Measurements from ENCODE around the gene CRYBB2. TPM values are rescaled to one million over a fixed set of nuclear protein-coding genes. Genes with fewer than 3 reads are reported as not detected.
"Not testable (repeated sequence)": the region's sequence is repeated elsewhere in the genome, so short reads cannot be mapped to it uniquely, and the experiment has no call there.

CRYBB2 gene
- total and polyA plus RNA-seq, 4 donors, result 0.08 to 0.65 (median 0.31) TPM; not detected in 1

- 56 to 60% methylated on average over 4 of the region's 4 CpGs for WGBS, 2 donors
- no peak overlapping the region for H3K27ac ChIP-seq (ENCODE audit: low read depth in 1 of 2, low read length in 1 of 2)
- no peak for TF ChIP-seq CTCF (IDR thresholded peaks at IDR 0.05; ENCODE audit: control extremely low read depth, extremely low read depth)
- H3K4me3 ChIP-seq, result no peak overlapping the region
- ATAC-seq (ENCODE audit: insufficient read depth, low FRiP score), result no peak
- H3K9ac ChIP-seq (ENCODE audit: insufficient read depth in 1 of 2, low read length in 2 of 2), result no peak overlapping the region
- no peaks in the 10 kb centered on the region for H3K36me3 ChIP-seq (ENCODE audit: control insufficient read depth in 4 of 4, insufficient read depth in 4 of 4, low read length in 4 of 4)
- H3K4me1 ChIP-seq (ENCODE audit: control insufficient read depth in 5 of 5, insufficient read depth in 5 of 5, low read length in 5 of 5), result no peaks in the 10 kb centered on the region
- H3K27me3 ChIP-seq (ENCODE audit: control insufficient read depth in 3 of 3, insufficient read depth in 3 of 3, low read length in 2 of 3), result no peaks in the 10 kb centered on the region
- peak in 1 of 3 donors; percentile 7 for DNase-seq
- H3K9me3 ChIP-seq (ENCODE audit: control insufficient read depth in 4 of 4, insufficient read depth in 3 of 4, low read length in 3 of 4), result no peaks in the 10 kb centered on the region
Observed at GRCh38 chr22:25219948-25220442, 556 bp downstream of the CRYBB2 start.

- H3K4me1 ChIP-seq (ENCODE audit: control insufficient read depth in 5 of 5, insufficient read depth in 5 of 5, low read length in 5 of 5), result no peaks in the 10 kb centered on the region
- DNase-seq (no peak), ATAC-seq (ENCODE audit: insufficient read depth, low FRiP score) (no peak)
- no peaks in the 10 kb centered on the region for H3K36me3 ChIP-seq (ENCODE audit: control insufficient read depth in 4 of 4, insufficient read depth in 4 of 4, low read length in 4 of 4)
- no peak overlapping the region for H3K9ac ChIP-seq (ENCODE audit: insufficient read depth in 1 of 2, low read length in 2 of 2)
- 81 to 85% methylated on average over 8 of the region's 8 CpGs for WGBS, 2 donors
- no peaks in the 10 kb centered on the region for H3K9me3 ChIP-seq (ENCODE audit: control insufficient read depth in 4 of 4, insufficient read depth in 3 of 4, low read length in 3 of 4)
- no peak for TF ChIP-seq CTCF (IDR thresholded peaks at IDR 0.05; ENCODE audit: control extremely low read depth, extremely low read depth)
- no peak overlapping the region for H3K4me3 ChIP-seq
- H3K27me3 ChIP-seq (ENCODE audit: control insufficient read depth in 3 of 3, insufficient read depth in 3 of 3, low read length in 2 of 3), result no peaks in the 10 kb centered on the region
- no peak overlapping the region for H3K27ac ChIP-seq (ENCODE audit: low read depth in 1 of 2, low read length in 1 of 2)
Observed at GRCh38 chr22:25221790-25222189, 2.4 kb downstream of the CRYBB2 start.

GRCh38 chr22:25223269-25223850 is 3.9 kb downstream of the CRYBB2 start:
- no peak for TF ChIP-seq CTCF (IDR thresholded peaks at IDR 0.05; ENCODE audit: control extremely low read depth, extremely low read depth)
- no peak for DNase-seq
- 79 to 84% methylated on average over 12 of the region's 12 CpGs for WGBS, 2 donors
- H3K36me3 ChIP-seq (ENCODE audit: control insufficient read depth in 4 of 4, insufficient read depth in 4 of 4, low read length in 4 of 4), result no peaks in the 10 kb centered on the region
- H3K4me3 ChIP-seq, result no peak overlapping the region
- ATAC-seq (ENCODE audit: insufficient read depth, low FRiP score), result no peak
- no peaks in the 10 kb centered on the region for H3K9me3 ChIP-seq (ENCODE audit: control insufficient read depth in 4 of 4, insufficient read depth in 3 of 4, low read length in 3 of 4)
- peaks cover 0 to 2% (median 0%) of the 10 kb centered on the region in 3 donors for H3K27me3 ChIP-seq (ENCODE audit: control insufficient read depth in 3 of 3, insufficient read depth in 3 of 3, low read length in 2 of 3)
- H3K9ac ChIP-seq (ENCODE audit: insufficient read depth in 1 of 2, low read length in 2 of 2), result no peak overlapping the region
- H3K27ac ChIP-seq (ENCODE audit: low read depth in 1 of 2, low read length in 1 of 2), result no peak overlapping the region
- H3K4me1 ChIP-seq (ENCODE audit: control insufficient read depth in 5 of 5, insufficient read depth in 5 of 5, low read length in 5 of 5), result no peaks in the 10 kb centered on the region

- WGBS, 2 donors, result 83 to 87% methylated on average over 13 of the region's 13 CpGs
- Histone ChIP-seq H3K36me3 (ENCODE audit: control insufficient read depth in 4 of 4, insufficient read depth in 4 of 4, low read length in 4 of 4) (no peaks in the 10 kb centered on the region), H3K9ac (ENCODE audit: insufficient read depth in 1 of 2, low read length in 2 of 2) (no peak overlapping the region), H3K4me3 (no peak overlapping the region), H3K27ac (ENCODE audit: low read depth in 1 of 2, low read length in 1 of 2) (no peak overlapping the region), H3K4me1 (ENCODE audit: control insufficient read depth in 5 of 5, insufficient read depth in 5 of 5, low read length in 5 of 5) (no peaks in the 10 kb centered on the region), H3K27me3 (ENCODE audit: control insufficient read depth in 3 of 3, insufficient read depth in 3 of 3, low read length in 2 of 3) (peaks cover 0 to 2% (median 0%) of the 10 kb centered on the region in 3 donors), H3K9me3 (ENCODE audit: control insufficient read depth in 4 of 4, insufficient read depth in 3 of 4, low read length in 3 of 4) (no peaks in the 10 kb centered on the region)
- ATAC-seq (ENCODE audit: insufficient read depth, low FRiP score) (no peak), DNase-seq (no peak)
- no peak for TF ChIP-seq CTCF (IDR thresholded peaks at IDR 0.05; ENCODE audit: control extremely low read depth, extremely low read depth)
Observed at GRCh38 chr22:25228822-25229221, 9.4 kb downstream of the CRYBB2 start.

GRCh38 chr22:25230760-25231159 is 11.3 kb downstream of the CRYBB2 start:
- WGBS, 2 donors, result 72 to 89% methylated on average over 2 of the region's 2 CpGs
- H3K9me3 ChIP-seq (ENCODE audit: control insufficient read depth in 4 of 4, insufficient read depth in 3 of 4, low read length in 3 of 4); DNase-seq; H3K27ac ChIP-seq (ENCODE audit: low read depth in 1 of 2, low read length in 1 of 2); H3K4me3 ChIP-seq; H3K27me3 ChIP-seq (ENCODE audit: control insufficient read depth in 3 of 3, insufficient read depth in 3 of 3, low read length in 2 of 3); H3K4me1 ChIP-seq (ENCODE audit: control insufficient read depth in 5 of 5, insufficient read depth in 5 of 5, low read length in 5 of 5); H3K36me3 ChIP-seq (ENCODE audit: control insufficient read depth in 4 of 4, insufficient read depth in 4 of 4, low read length in 4 of 4); H3K9ac ChIP-seq (ENCODE audit: insufficient read depth in 1 of 2, low read length in 2 of 2); ATAC-seq (ENCODE audit: insufficient read depth, low FRiP score): not testable (repeated sequence)

All from lung (tissue), 12 donors.